Mononuclear cell (primary cell): ENCODE results near the gene DIRAS1. TPM values are rescaled to one million over a fixed set of nuclear protein-coding genes. Genes with fewer than 3 reads are reported as not detected.
A peak's percentile ranks its signal among the peaks of the same experiment; 100 is the strongest.
"Not testable (repeated sequence)": the region's sequence is repeated elsewhere in the genome, so short reads cannot be mapped to it uniquely, and the experiment has no call there.

Source experiments
- H3K27me3 ChIP-seq: 2 replicates; pipeline ENCODE4 v1.6.0; 2011; ENCODE audit warnings: low read length, control low read depth; ENCODE audit not compliant: insufficient read depth
- H3K4me1 ChIP-seq: 2 replicates; pipeline ENCODE4 v1.5.1; 2011; ENCODE audit warnings: mild to moderate bottlenecking, low read length, control low read depth; ENCODE audit not compliant: insufficient read depth
- H3K4me3 ChIP-seq: 2 replicates; pipeline ENCODE4 v1.5.1; 2011; ENCODE audit warnings: mild to moderate bottlenecking, low read length, moderate library complexity
- H3K9me3 ChIP-seq: 2 replicates; pipeline ENCODE4 v1.5.1; 2011; ENCODE audit warnings: low read depth, mild to moderate bottlenecking, control low read depth, low read length
- total RNA-seq: library from RNA; depleted of rRNA; stranded (reverse); fragments of >200 nt; gene quantifications from one replicate; pipeline ENCODE4 v1.2.3, GENCODE V29; 2012

The DIRAS1 gene
- total RNA-seq, 1 donor, result 1.2 TPM

DNA sequence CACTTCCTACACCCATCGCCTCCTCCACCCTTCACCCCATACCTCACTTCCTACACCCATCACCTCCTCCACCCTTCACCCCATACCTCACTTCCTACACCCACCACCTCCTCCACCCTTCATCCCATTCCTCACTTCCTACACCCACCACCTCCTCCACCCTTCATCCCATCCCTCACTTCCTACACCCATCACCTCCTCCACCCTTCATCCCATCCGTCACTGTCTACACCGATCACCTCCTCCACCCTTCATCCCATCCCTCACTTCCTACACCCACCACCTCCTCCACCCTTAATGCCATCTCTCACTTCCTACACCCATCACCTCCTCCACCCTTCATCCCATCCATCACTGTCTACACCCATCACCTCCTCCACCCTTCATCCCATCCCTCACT is 8.0 kb downstream of the DIRAS1 start:
- H3K4me1 ChIP-seq, result peaks cover 16% of the 10 kb centered on the region

GRCh38 chr19:2711875-2712205 is 9.3 kb downstream of the DIRAS1 start:
- Histone ChIP-seq H3K4me3 (no peak overlapping the region), H3K4me1 (peaks cover 16% of the 10 kb centered on the region), H3K27me3 (no peaks in the 10 kb centered on the region), H3K9me3 (no peaks in the 10 kb centered on the region)

More for the DNA sequence above, 8.0 kb downstream of the DIRAS1 start:
- not testable (repeated sequence) for H3K27me3 ChIP-seq, H3K4me3 ChIP-seq, H3K9me3 ChIP-seq

DNA sequence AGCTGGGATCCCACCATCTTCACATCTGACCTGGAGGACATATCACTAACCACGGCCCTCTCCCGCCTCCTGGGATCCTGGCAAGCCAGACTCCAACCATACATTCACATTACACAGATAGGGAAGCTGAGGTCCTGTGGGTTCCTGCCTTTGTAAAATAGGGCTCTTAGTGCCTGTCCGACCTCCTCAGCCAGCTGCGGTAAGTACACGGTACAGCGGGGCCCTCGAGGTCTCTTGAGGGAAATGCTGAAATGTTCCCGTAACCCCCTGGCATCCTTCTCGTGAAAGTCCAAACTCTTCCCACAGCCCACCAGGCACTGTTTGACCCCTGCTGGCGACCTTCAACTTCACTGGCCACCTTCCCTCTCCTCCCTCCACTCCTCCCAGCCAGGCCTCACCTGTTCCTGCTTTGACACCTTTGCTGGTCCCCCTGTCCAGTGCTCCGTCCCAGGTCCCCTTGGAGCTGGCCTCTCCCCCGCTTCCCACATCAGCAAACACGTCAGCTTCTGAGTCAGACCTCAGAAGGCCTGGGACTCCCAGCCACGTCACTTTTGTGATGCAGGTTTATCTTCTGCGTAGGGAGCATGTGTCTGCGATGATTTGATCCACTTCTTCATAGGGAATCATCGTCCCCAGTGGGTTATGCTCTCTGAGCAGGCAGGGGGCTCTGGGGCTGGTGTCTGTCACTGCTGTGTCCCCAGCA is 9.8 kb downstream of the DIRAS1 start:
- Histone ChIP-seq H3K4me3 (no peak overlapping the region), H3K4me1 (peaks cover 16% of the 10 kb centered on the region), H3K9me3 (no peaks in the 10 kb centered on the region), H3K27me3 (no peaks in the 10 kb centered on the region)

- H3K9me3 ChIP-seq, result no peaks in the 10 kb centered on the region
- H3K4me3 ChIP-seq, result no peak overlapping the region
- H3K27me3 ChIP-seq, result no peaks in the 10 kb centered on the region
- peaks cover 11% of the 10 kb centered on the region for H3K4me1 ChIP-seq
Observed at GRCh38 chr19:2706251-2706650, 14.9 kb downstream of the DIRAS1 start.

GRCh38 chr19:2703691-2704216 is 17.4 kb downstream of the DIRAS1 start:
- Histone ChIP-seq H3K4me3 (no peak overlapping the region), H3K4me1 (peaks cover 25% of the 10 kb centered on the region), H3K27me3 (no peaks in the 10 kb centered on the region), H3K9me3 (no peaks in the 10 kb centered on the region)

DNA sequence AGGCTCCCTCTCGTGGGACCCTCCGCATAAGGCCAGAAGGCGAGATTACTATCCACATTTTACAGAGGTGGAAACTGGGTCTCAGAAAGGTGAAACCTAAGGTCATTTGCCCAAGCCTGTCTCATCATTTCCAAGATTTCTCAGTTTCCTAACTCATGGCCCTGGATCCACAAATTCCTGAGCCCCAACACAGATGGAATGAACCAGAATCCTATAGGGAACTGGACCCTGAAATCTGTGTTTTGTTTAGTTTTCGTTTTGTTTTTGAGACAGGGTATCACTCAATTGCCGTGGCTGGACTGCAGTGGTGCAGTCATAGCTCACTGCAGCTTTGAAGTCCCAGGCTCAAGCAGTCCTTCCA is 18.1 kb downstream of the DIRAS1 start:
- Histone ChIP-seq H3K4me1 (peaks cover 30% of the 10 kb centered on the region), H3K9me3 (no peaks in the 10 kb centered on the region), H3K27me3 (no peaks in the 10 kb centered on the region), H3K4me3 (no peak overlapping the region)

DNA sequence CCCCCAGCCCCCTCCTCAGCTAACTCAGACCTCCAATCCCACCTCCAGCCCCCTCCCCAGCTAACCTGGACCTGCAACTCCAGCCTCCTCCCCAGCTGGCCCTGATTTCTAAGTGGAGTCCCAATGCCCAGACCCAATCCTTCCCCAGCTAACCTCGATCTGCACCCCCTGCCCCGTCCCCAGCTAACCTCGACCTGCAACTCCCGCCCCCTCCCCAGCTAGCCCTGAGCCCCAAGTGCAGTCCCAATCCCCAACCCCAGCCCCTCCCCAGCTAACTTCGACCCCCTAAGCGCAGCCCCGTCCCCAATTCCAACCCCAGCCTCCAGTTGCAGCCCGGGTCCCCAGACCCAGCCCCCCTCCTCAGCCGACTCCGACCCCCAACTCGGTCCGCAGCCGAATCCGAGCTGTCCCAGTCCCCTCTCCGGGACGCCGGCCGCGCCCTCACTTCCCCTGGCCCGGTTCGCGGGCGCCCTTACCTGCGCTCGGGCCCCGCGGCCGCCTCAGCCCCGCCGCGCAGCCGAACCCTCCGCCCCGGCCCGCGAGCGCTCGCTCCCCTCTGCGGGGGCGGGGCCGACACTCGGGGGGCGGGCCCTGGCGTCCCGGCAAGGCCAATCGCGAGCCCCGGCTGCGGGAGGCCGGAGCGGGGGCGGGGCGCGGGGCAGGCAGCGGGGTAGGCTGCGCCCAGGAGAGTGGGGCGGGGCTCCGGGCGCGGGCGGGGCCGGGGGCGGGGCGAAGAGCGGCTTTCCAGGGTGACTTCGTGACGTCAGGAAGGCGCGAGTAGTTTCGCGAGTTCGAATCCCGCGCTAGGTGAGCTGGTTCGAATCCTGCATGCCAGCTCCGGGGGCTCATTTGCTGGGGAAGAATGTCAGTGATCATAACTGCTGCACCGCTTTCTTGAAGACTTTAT is 18.7 kb downstream of the DIRAS1 start, which contains the start of gene GNG7:
GNG7 (minus strand) TSS at position 525 of the 907 bp plus-strand sequence. CDS start 182,006 bp downstream, outside the sequence.
- H3K4me1 ChIP-seq, result peaks cover 30% of the 10 kb centered on the region

DNA sequence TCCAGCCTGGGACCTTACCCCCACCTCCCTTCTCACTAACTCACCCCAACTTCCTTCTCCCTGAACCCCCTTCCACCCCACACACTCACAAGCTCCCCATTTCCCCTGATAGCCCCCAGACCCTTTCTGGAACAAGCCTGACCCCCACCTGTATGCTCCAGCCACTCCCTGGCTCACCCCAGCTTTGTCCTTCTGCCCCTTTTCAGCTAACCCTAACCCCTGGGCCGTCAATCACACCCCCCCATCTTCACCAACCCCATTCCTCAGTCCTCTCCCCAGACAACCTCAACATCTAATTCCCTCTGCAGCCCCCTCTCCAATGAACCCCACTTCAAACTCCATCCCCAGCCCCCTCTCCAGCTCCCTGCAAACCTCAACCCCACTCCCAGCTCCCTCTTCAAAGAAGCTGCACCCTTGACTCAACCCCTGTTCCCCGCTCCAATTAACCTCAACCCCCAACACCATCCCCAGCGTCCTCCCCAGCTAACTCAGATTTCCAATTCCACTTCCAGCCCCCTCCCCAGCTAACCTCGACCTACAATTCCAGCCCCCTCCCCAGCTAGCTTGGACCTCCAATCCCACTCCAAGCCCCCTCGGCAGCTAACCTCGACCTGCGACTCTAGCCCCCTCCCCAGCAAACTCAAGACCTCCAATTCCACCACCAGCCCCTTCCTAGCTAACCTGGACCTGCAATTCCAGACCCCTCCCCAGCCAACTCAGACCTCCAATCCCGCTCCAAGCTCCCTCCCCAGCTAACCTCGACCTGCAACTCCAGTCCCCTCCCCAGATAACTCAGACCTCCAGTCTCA is 19.6 kb downstream of the DIRAS1 start:
- peaks cover 31% of the 10 kb centered on the region for H3K4me1 ChIP-seq
- H3K4me3 ChIP-seq, result peak overlapping the region; percentile 46
- no peaks in the 10 kb centered on the region for H3K9me3 ChIP-seq
- no peaks in the 10 kb centered on the region for H3K27me3 ChIP-seq

More for the DNA sequence above, 18.7 kb downstream of the DIRAS1 start, which contains the start of gene GNG7:
- Histone ChIP-seq H3K9me3 (no peaks in the 10 kb centered on the region), H3K4me3 (peak within 1 kb of the TSS; percentile 46), H3K27me3 (no peaks in the 10 kb centered on the region)

GRCh38 chr19:2700660-2701360 is 20.4 kb downstream of the DIRAS1 start:
- H3K4me1 ChIP-seq, result peaks cover 35% of the 10 kb centered on the region
- no peak overlapping the region for H3K4me3 ChIP-seq
- H3K27me3 ChIP-seq, result no peaks in the 10 kb centered on the region
- no peaks in the 10 kb centered on the region for H3K9me3 ChIP-seq

- peaks cover 47% of the 10 kb centered on the region for H3K4me1 ChIP-seq
- no peak overlapping the region for H3K4me3 ChIP-seq
- no peaks in the 10 kb centered on the region for H3K27me3 ChIP-seq
- no peaks in the 10 kb centered on the region for H3K9me3 ChIP-seq
Observed at GRCh38 chr19:2699413-2700140, 21.6 kb downstream of the DIRAS1 start.

- H3K4me1 ChIP-seq, result peaks cover 31% of the 10 kb centered on the region
- no peak overlapping the region for H3K4me3 ChIP-seq
- H3K9me3 ChIP-seq, result no peaks in the 10 kb centered on the region
- H3K27me3 ChIP-seq, result no peaks in the 10 kb centered on the region
Observed at GRCh38 chr19:2694196-2694595, 27.0 kb downstream of the DIRAS1 start.

- H3K27me3 ChIP-seq, result no peaks in the 10 kb centered on the region
- peaks cover 26% of the 10 kb centered on the region for H3K4me1 ChIP-seq
- H3K9me3 ChIP-seq, result no peaks in the 10 kb centered on the region
- no peak overlapping the region for H3K4me3 ChIP-seq
Observed at GRCh38 chr19:2693492-2694160, 27.5 kb downstream of the DIRAS1 start.

- H3K4me3 ChIP-seq, result no peak overlapping the region
- no peaks in the 10 kb centered on the region for H3K27me3 ChIP-seq
- no peaks in the 10 kb centered on the region for H3K9me3 ChIP-seq
- peaks cover 21% of the 10 kb centered on the region for H3K4me1 ChIP-seq
Observed at GRCh38 chr19:2691951-2692350, 29.2 kb downstream of the DIRAS1 start.
